DOHH2 (cell line): ENCODE data around the gene C12orf76.

ENCODE experiments used
- H3F3A ChIP-seq: fragments of 200-600 bp; sonication (generic), shearing (Covaris generic); 2 replicates; pipeline ENCODE4 v1.6.0; 2016; ENCODE audit warnings: antibody characterized with exemption, mild to moderate bottlenecking; ENCODE audit not compliant: control insufficient read depth, insufficient read depth
- H3K27ac ChIP-seq: fragments of 200-600 bp; sonication (generic); 2 replicates; pipeline ENCODE4 v1.5.1; 2014; ENCODE audit warnings: low read depth, mild to moderate bottlenecking, low read length, moderate library complexity
- H3K27me3 ChIP-seq: fragments of 200-600 bp; sonication (generic); 2 replicates; pipeline ENCODE4 v1.6.1; 2014; ENCODE audit warnings: mild to moderate bottlenecking, low read length, mixed read lengths; ENCODE audit not compliant: control insufficient read depth
- H3K36me3 ChIP-seq: fragments of 200-600 bp; sonication (generic); 2 replicates; pipeline ENCODE4 v1.6.1; 2014; ENCODE audit warnings: mild to moderate bottlenecking, low read length, moderate library complexity, mixed read lengths; ENCODE audit not compliant: control insufficient read depth
- H3K4me1 ChIP-seq: fragments of 200-600 bp; sonication (generic); 2 replicates; pipeline ENCODE4 v1.6.1; 2014; ENCODE audit warnings: mild to moderate bottlenecking, low read length, mixed read lengths; ENCODE audit not compliant: control insufficient read depth
- H3K4me2 ChIP-seq: fragments of 200-600 bp; sonication (generic); 2 replicates; pipeline ENCODE4 v1.6.0; 2014; ENCODE audit warnings: mild to moderate bottlenecking, low read length, moderate library complexity
- H3K4me3 ChIP-seq: fragments of 200-600 bp; sonication (generic); 2 replicates; pipeline ENCODE4 v1.5.1; 2014; ENCODE audit warnings: mild to moderate bottlenecking, low read length, mixed read lengths
- H3K79me2 ChIP-seq: fragments of 200-600 bp; sonication (generic); 2 replicates; pipeline ENCODE4 v1.6.1; 2014; ENCODE audit warnings: mild to moderate bottlenecking, low read length, mixed read lengths; ENCODE audit not compliant: control insufficient read depth
- H3K9me2 ChIP-seq: fragments of 200-600 bp; sonication (generic); replicated peaks from 2 replicates; pipeline ENCODE4 v1.6.1; 2014; ENCODE audit warnings: mild to moderate bottlenecking, low read length, mixed read lengths; ENCODE audit not compliant: control insufficient read depth
- H3K9me3 ChIP-seq: fragments of 200-600 bp; sonication (generic); 2 replicates; pipeline ENCODE4 v1.6.1; 2014; ENCODE audit warnings: antibody characterized with exemption, low read length, mixed read lengths; ENCODE audit not compliant: control insufficient read depth, insufficient read depth
- H4K20me1 ChIP-seq: fragments of 200-600 bp; sonication (generic); 2 replicates; pipeline ENCODE4 v1.6.0; 2014; ENCODE audit warnings: low read depth, mild to moderate bottlenecking, antibody characterized with exemption, low read length, moderate library complexity; ENCODE audit not compliant: control insufficient read depth, insufficient read depth
- CTCF ChIP-seq: fragments of 200-600 bp; sonication (generic); IDR thresholded peaks from one replicate; pipeline ENCODE4 v1.5.1; 2014; ENCODE audit warnings: antibody characterized with exemption, mild to moderate bottlenecking, low read depth, low read length; ENCODE audit not compliant: poor library complexity, severe bottlenecking
- EZH2phosphoT487 ChIP-seq: fragments of 200-600 bp; sonication (generic); IDR thresholded peaks from 2 replicates; pipeline ENCODE4 v1.6.1; 2017; ENCODE audit warnings: borderline replicate concordance, mild to moderate bottlenecking, antibody characterized with exemption, low read length, moderate library complexity, mixed read lengths

Gene C12orf76, protein sequence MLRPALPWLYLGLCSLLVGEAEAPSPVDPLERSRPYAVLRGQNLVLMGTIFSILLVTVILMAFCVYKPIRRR

DNA sequence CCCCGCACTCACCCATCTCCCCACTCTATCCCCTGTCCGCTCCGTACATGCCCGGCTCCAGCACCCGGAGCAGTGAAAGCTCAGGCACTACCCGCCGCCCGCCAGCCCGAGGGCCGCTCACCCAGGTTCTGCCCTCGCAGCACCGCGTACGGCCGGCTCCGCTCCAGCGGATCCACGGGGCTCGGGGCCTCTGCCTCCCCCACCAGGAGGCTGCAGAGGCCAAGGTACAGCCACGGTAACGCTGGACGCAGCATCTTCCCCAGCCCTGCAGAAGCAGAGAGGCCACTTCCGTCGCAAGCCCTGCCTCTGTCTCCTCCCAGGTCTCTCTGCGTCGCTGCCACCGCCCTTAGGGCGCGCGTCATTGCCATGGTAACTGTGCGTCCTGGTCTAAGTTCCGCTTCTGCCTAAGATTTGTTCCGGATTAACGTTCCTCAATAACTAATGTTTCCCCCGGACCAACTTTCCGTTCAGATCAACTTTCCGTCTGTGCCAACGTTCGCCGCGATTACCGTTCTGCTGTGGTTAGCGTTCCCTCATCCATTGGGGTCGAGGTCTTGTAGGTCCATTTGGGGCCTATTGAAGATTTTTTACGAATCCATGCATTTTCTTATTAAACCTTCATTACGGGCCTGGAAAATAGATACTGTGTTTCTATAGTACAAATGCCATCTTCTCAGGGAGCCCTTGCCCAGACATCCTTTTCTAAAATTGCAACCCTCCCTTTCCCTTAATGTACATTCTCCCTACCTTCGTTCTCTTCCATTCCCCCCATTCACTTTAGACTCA lies at the start of gene C12orf76:
TSS of gene C12orf76 (minus strand) at position 281 of the 786 bp plus-strand sequence. CDS start at position 254, 27 bp downstream.
- Histone ChIP-seq H3K27me3 (no peaks in the 10 kb centered on the region), H3F3A (peaks cover 14% of the 10 kb centered on the region; the same call in 1 of the 2 replicates), H3K36me3 (peaks cover 8% of the 10 kb centered on the region), H3K4me2 (peak within 1 kb of the TSS; percentile 96), H3K27ac (peak within 1 kb of the TSS; percentile 86), H4K20me1 (no peaks in the 10 kb centered on the region), H3K79me2 (peaks cover 35% of the 10 kb centered on the region), H3K9me2 (no peaks in the 10 kb centered on the region), H3K9me3 (no peaks in the 10 kb centered on the region), H3K4me3 (peak within 1 kb of the TSS; percentile 89), H3K4me1 (peaks cover 43% of the 10 kb centered on the region)
- TF ChIP-seq CTCF (no peak), EZH2phosphoT487 (no peak)

DNA sequence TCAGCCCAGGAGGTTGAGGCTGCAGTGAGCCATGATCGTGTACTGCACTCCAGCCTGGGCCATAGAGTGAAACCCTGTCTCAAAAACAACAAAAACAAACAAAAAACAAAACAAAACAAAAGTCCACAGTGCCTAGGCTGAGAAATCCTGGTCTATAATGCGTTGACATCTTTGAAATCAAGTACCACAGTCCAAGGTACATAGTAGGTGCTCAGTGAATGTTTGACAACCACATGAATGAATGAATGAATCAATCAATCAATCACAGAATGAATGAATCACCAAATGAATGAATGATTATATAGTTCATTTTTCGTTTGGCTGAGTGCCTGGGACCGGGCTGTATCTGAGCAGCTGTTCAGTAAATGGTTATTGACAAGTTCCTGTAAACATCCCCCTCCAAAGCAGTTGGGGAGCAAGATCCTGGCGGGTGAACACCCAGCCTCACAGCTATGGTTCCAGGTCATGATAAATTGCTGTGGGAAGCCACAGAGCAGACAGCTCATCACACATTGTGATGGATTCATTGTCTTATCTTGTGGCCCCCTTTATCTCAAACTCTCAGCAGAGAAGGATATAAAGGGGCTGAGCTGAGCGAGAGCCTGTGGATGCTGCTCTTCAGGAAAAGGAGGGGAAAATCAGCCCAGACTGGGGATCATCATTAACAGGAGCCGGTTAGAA lies 45.4 kb upstream of the C12orf76 start:
- Histone ChIP-seq H3K79me2 (no peaks in the 10 kb centered on the region), H3K27me3 (peaks cover 25% of the 10 kb centered on the region), H3K4me3 (no peak overlapping the region), H3K9me2 (no peaks in the 10 kb centered on the region), H4K20me1 (no peaks in the 10 kb centered on the region), H3K4me2 (no peak overlapping the region), H3K4me1 (no peaks in the 10 kb centered on the region), H3F3A (no peaks in the 10 kb centered on the region), H3K9me3 (no peaks in the 10 kb centered on the region), H3K36me3 (no peaks in the 10 kb centered on the region), H3K27ac (no peak overlapping the region)
- TF ChIP-seq CTCF (no peak), EZH2phosphoT487 (no peak)

- no peaks in the 10 kb centered on the region for H3F3A ChIP-seq
- no peaks in the 10 kb centered on the region for H3K4me1 ChIP-seq
Measured at GRCh38 chr12:110091136-110091711, 42.9 kb upstream of the C12orf76 start.

More at GRCh38 chr12:110091136-110091711, 42.9 kb upstream of the C12orf76 start:
- H3K27me3 ChIP-seq: peaks cover 25% of the 10 kb centered on the region
- H3K36me3 ChIP-seq: no peaks in the 10 kb centered on the region
- no peaks in the 10 kb centered on the region for H4K20me1 ChIP-seq
- H3K79me2 ChIP-seq: no peaks in the 10 kb centered on the region
- H3K9me3 ChIP-seq: no peaks in the 10 kb centered on the region
- H3K4me3 ChIP-seq: no peak overlapping the region
- no peak overlapping the region for H3K4me2 ChIP-seq
- no peak overlapping the region for H3K27ac ChIP-seq
- TF ChIP-seq CTCF (no peak), EZH2phosphoT487 (no peak)
- H3K9me2 ChIP-seq: no peaks in the 10 kb centered on the region
